ENCODE results near the gene AJAP1. TPM values are rescaled to one million over a fixed set of nuclear protein-coding genes. Genes with fewer than 3 reads are reported as not detected.

AJAP1 gene
- total RNA-seq, 1 experiment from 2014 or later, result not detected

GRCh38 chr1:4802024-4802423 lies 147.6 kb downstream of the AJAP1 start:
- intact Hi-C loops (cut with micrococcal nuclease; ENCODE audit: unreplicated experiment), result no loop called here
- Histone ChIP-seq H3K27me3 (ENCODE audit: control insufficient read depth, insufficient read depth, low read length) (no peaks in the 10 kb centered on the region; the same call in 1 of the 2 replicates), H3K4me1 (ENCODE audit: control insufficient read depth, insufficient read depth, low read length) (no peaks in the 10 kb centered on the region), H3K27ac (ENCODE audit: low read length) (no peak overlapping the region), H3K36me3 (ENCODE audit: control insufficient read depth, insufficient read depth, low read length) (no peaks in the 10 kb centered on the region), H3K9me3 (ENCODE audit: control insufficient read depth, insufficient read depth, low read depth, low read length) (no peaks in the 10 kb centered on the region), H3K4me3 (ENCODE audit: low read depth in 2 of 2, low read length in 2 of 2) (no peak overlapping the region)
- ChIA-PET POLR2A (no interaction called here), CTCF (no interaction called here)
- BruUV-seq (replicated peaks), result no TSS peak
- DNase-seq (ENCODE audit: low read depth, low spot score) (no peak), ATAC-seq (no peak)
- in situ Hi-C loops (cut with HindIII; ENCODE audit: low pct_unique_long_range_greater_than_20kb, low sequenced_read_pairs), result no loop called here
- TF ChIP-seq, protein P1, sequence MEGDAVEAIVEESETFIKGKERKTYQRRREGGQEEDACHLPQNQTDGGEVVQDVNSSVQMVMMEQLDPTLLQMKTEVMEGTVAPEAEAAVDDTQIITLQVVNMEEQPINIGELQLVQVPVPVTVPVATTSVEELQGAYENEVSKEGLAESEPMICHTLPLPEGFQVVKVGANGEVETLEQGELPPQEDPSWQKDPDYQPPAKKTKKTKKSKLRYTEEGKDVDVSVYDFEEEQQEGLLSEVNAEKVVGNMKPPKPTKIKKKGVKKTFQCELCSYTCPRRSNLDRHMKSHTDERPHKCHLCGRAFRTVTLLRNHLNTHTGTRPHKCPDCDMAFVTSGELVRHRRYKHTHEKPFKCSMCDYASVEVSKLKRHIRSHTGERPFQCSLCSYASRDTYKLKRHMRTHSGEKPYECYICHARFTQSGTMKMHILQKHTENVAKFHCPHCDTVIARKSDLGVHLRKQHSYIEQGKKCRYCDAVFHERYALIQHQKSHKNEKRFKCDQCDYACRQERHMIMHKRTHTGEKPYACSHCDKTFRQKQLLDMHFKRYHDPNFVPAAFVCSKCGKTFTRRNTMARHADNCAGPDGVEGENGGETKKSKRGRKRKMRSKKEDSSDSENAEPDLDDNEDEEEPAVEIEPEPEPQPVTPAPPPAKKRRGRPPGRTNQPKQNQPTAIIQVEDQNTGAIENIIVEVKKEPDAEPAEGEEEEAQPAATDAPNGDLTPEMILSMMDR (IDR thresholded peaks at IDR 0.05), result no peak
- TF ChIP-seq SIN3A (IDR thresholded peaks at IDR 0.05; ENCODE audit: borderline replicate concordance, insufficient read depth, low read depth, low read length) (no peak), TCF7L2 (IDR thresholded peaks at IDR 0.05; ENCODE audit: low read depth, low read length) (no peak), POLR2AphosphoS5 (IDR thresholded peaks at IDR 0.05; ENCODE audit: low read depth, low read length) (no peak)
- TF ChIP-seq, protein P2, sequence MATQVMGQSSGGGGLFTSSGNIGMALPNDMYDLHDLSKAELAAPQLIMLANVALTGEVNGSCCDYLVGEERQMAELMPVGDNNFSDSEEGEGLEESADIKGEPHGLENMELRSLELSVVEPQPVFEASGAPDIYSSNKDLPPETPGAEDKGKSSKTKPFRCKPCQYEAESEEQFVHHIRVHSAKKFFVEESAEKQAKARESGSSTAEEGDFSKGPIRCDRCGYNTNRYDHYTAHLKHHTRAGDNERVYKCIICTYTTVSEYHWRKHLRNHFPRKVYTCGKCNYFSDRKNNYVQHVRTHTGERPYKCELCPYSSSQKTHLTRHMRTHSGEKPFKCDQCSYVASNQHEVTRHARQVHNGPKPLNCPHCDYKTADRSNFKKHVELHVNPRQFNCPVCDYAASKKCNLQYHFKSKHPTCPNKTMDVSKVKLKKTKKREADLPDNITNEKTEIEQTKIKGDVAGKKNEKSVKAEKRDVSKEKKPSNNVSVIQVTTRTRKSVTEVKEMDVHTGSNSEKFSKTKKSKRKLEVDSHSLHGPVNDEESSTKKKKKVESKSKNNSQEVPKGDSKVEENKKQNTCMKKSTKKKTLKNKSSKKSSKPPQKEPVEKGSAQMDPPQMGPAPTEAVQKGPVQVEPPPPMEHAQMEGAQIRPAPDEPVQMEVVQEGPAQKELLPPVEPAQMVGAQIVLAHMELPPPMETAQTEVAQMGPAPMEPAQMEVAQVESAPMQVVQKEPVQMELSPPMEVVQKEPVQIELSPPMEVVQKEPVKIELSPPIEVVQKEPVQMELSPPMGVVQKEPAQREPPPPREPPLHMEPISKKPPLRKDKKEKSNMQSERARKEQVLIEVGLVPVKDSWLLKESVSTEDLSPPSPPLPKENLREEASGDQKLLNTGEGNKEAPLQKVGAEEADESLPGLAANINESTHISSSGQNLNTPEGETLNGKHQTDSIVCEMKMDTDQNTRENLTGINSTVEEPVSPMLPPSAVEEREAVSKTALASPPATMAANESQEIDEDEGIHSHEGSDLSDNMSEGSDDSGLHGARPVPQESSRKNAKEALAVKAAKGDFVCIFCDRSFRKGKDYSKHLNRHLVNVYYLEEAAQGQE (IDR thresholded peaks at IDR 0.05; ENCODE audit: insufficient read depth in 1 of 2, low read depth in 2 of 2, low read length in 1 of 2), result no peak

- TF ChIP-seq, protein P2 (IDR thresholded peaks at IDR 0.05; ENCODE audit: insufficient read depth in 1 of 2, low read depth in 2 of 2, low read length in 1 of 2), result no peak
- no peak for TF ChIP-seq TCF7L2 (IDR thresholded peaks at IDR 0.05; ENCODE audit: low read depth, low read length)
- TF ChIP-seq POLR2AphosphoS5 (IDR thresholded peaks at IDR 0.05; ENCODE audit: low read depth, low read length), result no peak
- TF ChIP-seq, protein P1 (IDR thresholded peaks at IDR 0.05), result no peak
- TF ChIP-seq SIN3A (IDR thresholded peaks at IDR 0.05; ENCODE audit: borderline replicate concordance, insufficient read depth, low read depth, low read length), result no peak
- in situ Hi-C loops (cut with HindIII; ENCODE audit: low pct_unique_long_range_greater_than_20kb, low sequenced_read_pairs), result no loop called here
- H3K9me3 ChIP-seq (ENCODE audit: control insufficient read depth, insufficient read depth, low read depth, low read length), result no peaks in the 10 kb centered on the region
- ChIA-PET POLR2A (no interaction called here), CTCF (no interaction called here)
- ATAC-seq (no peak), DNase-seq (ENCODE audit: low read depth, low spot score) (no peak)
- H3K27me3 ChIP-seq (ENCODE audit: control insufficient read depth, insufficient read depth, low read length), result no peaks in the 10 kb centered on the region; the same call in 1 of the 2 replicates
- BruUV-seq (replicated peaks), result no TSS peak
- no peaks in the 10 kb centered on the region for H3K36me3 ChIP-seq (ENCODE audit: control insufficient read depth, insufficient read depth, low read length)
- H3K4me1 ChIP-seq (ENCODE audit: control insufficient read depth, insufficient read depth, low read length), result no peaks in the 10 kb centered on the region
- no peak overlapping the region for H3K27ac ChIP-seq (ENCODE audit: low read length)
- no peak overlapping the region for H3K4me3 ChIP-seq (ENCODE audit: low read depth in 2 of 2, low read length in 2 of 2)
- intact Hi-C loops (cut with micrococcal nuclease; ENCODE audit: unreplicated experiment), result no loop called here
Observed at GRCh38 chr1:4803335-4803734, 148.9 kb downstream of the AJAP1 start.

Measured in Panc1 (cell line).